Measurements from ENCODE around the gene TSC22D3. TPM values are rescaled to one million over a fixed set of nuclear protein-coding genes. Genes with fewer than 3 reads are reported as not detected.
A peak's percentile ranks its signal among the peaks of the same experiment; 100 is the strongest.

The TSC22D3 gene
- total and polyA plus RNA-seq, 12 donors, result 132 to 474 (median 298) TPM

DNA sequence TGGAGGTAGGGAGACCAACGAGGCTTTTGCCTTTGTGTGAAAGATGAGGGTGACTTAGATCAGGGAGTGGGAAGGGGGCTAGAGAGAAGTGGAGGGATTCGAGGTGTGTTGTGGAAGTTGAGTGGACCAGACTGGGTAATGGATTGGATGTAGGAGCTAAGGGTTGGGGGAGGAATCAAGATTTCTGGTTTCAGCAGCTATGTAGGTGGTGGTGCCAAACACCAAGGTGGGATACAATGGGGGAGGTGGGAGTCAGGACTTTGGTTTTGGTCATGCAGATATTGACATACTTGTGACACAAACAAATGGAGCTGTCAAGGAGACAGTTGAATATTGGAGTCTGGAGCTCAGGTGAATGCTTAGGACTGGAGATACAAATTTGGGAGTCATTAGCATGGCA, 71.0 kb downstream of the TSC22D3 start:
- TF ChIP-seq, protein P1, sequence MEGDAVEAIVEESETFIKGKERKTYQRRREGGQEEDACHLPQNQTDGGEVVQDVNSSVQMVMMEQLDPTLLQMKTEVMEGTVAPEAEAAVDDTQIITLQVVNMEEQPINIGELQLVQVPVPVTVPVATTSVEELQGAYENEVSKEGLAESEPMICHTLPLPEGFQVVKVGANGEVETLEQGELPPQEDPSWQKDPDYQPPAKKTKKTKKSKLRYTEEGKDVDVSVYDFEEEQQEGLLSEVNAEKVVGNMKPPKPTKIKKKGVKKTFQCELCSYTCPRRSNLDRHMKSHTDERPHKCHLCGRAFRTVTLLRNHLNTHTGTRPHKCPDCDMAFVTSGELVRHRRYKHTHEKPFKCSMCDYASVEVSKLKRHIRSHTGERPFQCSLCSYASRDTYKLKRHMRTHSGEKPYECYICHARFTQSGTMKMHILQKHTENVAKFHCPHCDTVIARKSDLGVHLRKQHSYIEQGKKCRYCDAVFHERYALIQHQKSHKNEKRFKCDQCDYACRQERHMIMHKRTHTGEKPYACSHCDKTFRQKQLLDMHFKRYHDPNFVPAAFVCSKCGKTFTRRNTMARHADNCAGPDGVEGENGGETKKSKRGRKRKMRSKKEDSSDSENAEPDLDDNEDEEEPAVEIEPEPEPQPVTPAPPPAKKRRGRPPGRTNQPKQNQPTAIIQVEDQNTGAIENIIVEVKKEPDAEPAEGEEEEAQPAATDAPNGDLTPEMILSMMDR (IDR thresholded peaks at IDR 0.05), result no peak
- no peak for TF ChIP-seq POLR2A (IDR thresholded peaks at IDR 0.05)
- Histone ChIP-seq H3K9me3 (replicated peaks in 1 of 3) (no peaks in the 10 kb centered on the region), H3K36me3 (replicated peaks in 1 of 2) (no peaks in the 10 kb centered on the region), H3K4me3 (no peak overlapping the region), H3K27me3 (no peaks in the 10 kb centered on the region), H3K4me1 (replicated peaks in 1 of 2) (peaks cover 0 to 13% of the 10 kb centered on the region in 2 donors), H3K27ac (peak overlapping the region in 1 of 5 donors; percentile 43)
- intact Hi-C loops (cut with DNase I), result no loop called here
- WGBS, 4 donors, result 43 to 73% (median 65%) methylated on average over 2 of the region's 2 CpGs
- no peak for DNase-seq

DNA sequence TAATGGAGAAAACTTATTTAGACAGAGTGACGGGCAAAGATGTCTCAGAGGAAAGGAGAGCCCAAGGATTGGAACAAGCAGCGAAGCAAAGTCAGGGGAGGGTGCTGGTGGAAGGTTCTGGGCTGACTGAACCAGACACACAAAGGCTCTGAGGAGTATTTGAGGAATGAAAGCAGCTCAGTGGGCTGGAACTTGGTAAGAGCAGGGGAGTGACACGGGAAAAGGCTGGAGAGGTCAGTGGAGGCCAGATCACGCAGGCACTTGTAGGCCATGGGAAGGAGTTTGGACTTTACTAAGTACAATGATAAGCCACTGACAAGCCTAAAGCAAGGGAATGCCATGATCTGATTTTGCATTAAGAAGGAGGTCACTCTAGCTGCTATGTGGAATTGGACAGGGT, 71.4 kb downstream of the TSC22D3 start:
- H3K27ac ChIP-seq, result peak overlapping the region in 1 of 5 donors; percentile 43

DNA sequence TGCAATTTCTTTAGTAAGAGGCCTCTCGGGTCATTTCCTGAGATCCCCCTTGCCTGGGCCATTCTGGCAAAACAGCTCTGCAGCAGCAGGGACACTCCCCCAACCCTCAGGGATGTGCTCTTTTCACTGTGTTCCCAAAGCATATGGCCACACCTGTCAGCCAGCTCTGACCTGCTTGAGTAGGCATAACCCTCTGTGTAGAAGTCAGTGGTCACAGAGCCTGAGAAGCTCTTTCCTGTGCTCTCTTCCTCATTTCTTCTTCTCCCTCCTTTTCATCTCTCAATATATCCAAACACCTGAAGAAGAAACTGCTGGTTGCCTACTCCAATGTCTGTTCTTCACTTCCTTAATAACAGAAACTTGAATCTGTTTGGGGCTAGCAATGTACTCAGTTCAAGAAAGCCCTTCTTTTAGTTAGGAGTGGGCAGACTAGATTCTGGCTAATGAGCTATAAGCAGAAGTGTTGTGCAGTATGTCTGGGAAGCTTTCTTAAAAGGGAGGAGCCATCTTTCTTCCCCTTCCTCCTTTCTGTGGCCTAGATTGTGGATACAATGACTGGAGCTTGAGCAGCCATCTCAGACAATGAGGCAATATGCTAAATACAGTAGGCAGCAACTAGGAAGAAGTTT, 74.0 kb downstream of the TSC22D3 start:
- TF ChIP-seq, protein P1 (IDR thresholded peaks at IDR 0.05), result no peak
- no peak for TF ChIP-seq POLR2A (IDR thresholded peaks at IDR 0.05)
- Histone ChIP-seq H3K9me3 (replicated peaks in 1 of 3) (no peaks in the 10 kb centered on the region), H3K4me1 (replicated peaks in 1 of 2) (peaks cover 0 to 13% of the 10 kb centered on the region in 2 donors), H3K36me3 (replicated peaks in 1 of 2) (no peaks in the 10 kb centered on the region), H3K4me3 (no peak overlapping the region), H3K27me3 (no peaks in the 10 kb centered on the region), H3K27ac (peak overlapping the region in 2 of 5 donors; percentile 59 to 81)
- intact Hi-C loops (cut with DNase I), result no loop called here
- WGBS, 4 donors, result 48 to 72% (median 67%) methylated on average over 1 of the region's 1 CpG; no CpG with 5 or more reads in 1 of the 4 donors
- peak in 1 of 7 donors; percentile 5 for DNase-seq

More for the DNA sequence above, 71.4 kb downstream of the TSC22D3 start:
- Histone ChIP-seq H3K27me3 (no peaks in the 10 kb centered on the region), H3K9me3 (replicated peaks in 1 of 3) (no peaks in the 10 kb centered on the region), H3K4me1 (replicated peaks in 1 of 2) (peaks cover 0 to 13% of the 10 kb centered on the region in 2 donors), H3K4me3 (no peak overlapping the region), H3K36me3 (replicated peaks in 1 of 2) (no peaks in the 10 kb centered on the region)
- peak in 1 of 7 donors; percentile 4 for DNase-seq
- intact Hi-C loops (cut with DNase I), result no loop called here
- WGBS, 4 donors, result 73 to 86% (median 78%) methylated on average over 4 of the region's 4 CpGs
- TF ChIP-seq POLR2A (IDR thresholded peaks at IDR 0.05), result no peak
- TF ChIP-seq, protein P1 (IDR thresholded peaks at IDR 0.05), result no peak

DNA sequence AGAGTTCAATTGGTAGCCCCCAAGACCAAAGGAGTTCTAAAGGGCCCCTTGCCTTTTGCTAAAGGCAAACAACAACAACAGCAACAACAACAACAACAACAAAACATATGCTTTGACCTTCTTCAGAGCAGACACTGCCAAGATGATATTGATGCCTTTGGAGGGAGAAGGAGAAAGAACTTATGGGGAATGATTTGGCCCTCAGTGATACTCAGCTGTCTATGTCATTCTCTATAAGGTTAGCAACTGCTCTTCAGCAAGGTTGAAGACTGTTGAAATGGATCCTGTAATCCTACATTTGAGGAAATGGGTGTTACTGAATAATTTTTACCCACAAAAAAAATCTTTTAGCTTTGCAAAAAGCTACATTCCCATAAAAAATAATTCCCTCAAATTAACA, 74.8 kb downstream of the TSC22D3 start:
- Histone ChIP-seq H3K27ac (peak overlapping the region in 4 of 5 donors; percentile 27 to 81 (median 60)), H3K4me3 (no peak overlapping the region), H3K4me1 (replicated peaks in 1 of 2) (peaks cover 0 to 13% of the 10 kb centered on the region in 2 donors), H3K27me3 (no peaks in the 10 kb centered on the region), H3K9me3 (replicated peaks in 1 of 3) (no peaks in the 10 kb centered on the region), H3K36me3 (replicated peaks in 1 of 2) (no peaks in the 10 kb centered on the region)
- intact Hi-C loops (cut with DNase I), result no loop called here
- DNase-seq, result no peak
- TF ChIP-seq POLR2A (IDR thresholded peaks at IDR 0.05), result no peak
- TF ChIP-seq, protein P1 (IDR thresholded peaks at IDR 0.05), result no peak
